A673 (cell line): ENCODE data around the gene KISS1. TPM values are rescaled to one million over a fixed set of nuclear protein-coding genes. Genes with fewer than 3 reads are reported as not detected.
A peak's percentile ranks its signal among the peaks of the same experiment; 100 is the strongest.

Experiments
- BruUV-seq: library from RNA; stranded (reverse); fragments of 400-500 nt; replicated peaks from 2 replicates; lab custom pipeline; 2021; lab: Mats Ljungman, UMichigan
- CTCF ChIA-PET: fragments of 300-600 bp; sonication (Branson Sonifier 250); formaldehyde crosslinking; loops from one replicate; lab custom pipeline; 2022; ENCODE audit warnings: antibody characterized with exemption; lab: Charles Lee
- POLR2A ChIA-PET: fragments of 300-600 bp; sonication (Branson Sonifier 250); formaldehyde crosslinking; loops from one replicate; lab custom pipeline; 2022; ENCODE audit warnings: antibody characterized with exemption; ENCODE audit not compliant: low non-redundant PET; lab: Charles Lee
- DNase-seq: peaks from one replicate; pipeline ENCODE4 v3.0.0-alpha.2; 2015; ENCODE audit warnings: low spot score
- H3K27ac ChIP-seq: fragments of 200-600 bp; sonication (generic); 2 replicates; pipeline ENCODE4 v1.5.1; 2016; ENCODE audit warnings: mixed run types, low read depth, mild to moderate bottlenecking, mixed read lengths, antibody characterized with exemption, low read length; ENCODE audit not compliant: poor library complexity, severe bottlenecking
- H3K27me3 ChIP-seq: fragments of 200-600 bp; sonication (generic); replicated peaks from 2 replicates; pipeline ENCODE4 v1.6.1; 2017; ENCODE audit warnings: mixed run types, low read depth, mild to moderate bottlenecking, mixed read lengths, antibody characterized with exemption, low read length; ENCODE audit not compliant: insufficient read depth, poor library complexity
- H3K36me3 ChIP-seq: fragments of 200-600 bp; sonication (generic); 2 replicates; pipeline ENCODE4 v1.6.1; 2016; ENCODE audit warnings: mixed run types, mild to moderate bottlenecking, mixed read lengths, antibody characterized with exemption, low read length; ENCODE audit not compliant: insufficient read depth, poor library complexity, severe bottlenecking
- H3K4me1 ChIP-seq: fragments of 200-600 bp; sonication (generic); 2 replicates; pipeline ENCODE4 v1.6.1; 2017; ENCODE audit warnings: mixed run types, mild to moderate bottlenecking, mixed read lengths, antibody characterized with exemption, low read length; ENCODE audit not compliant: insufficient read depth, poor library complexity, severe bottlenecking
- H3K4me3 ChIP-seq: fragments of 200-600 bp; sonication (generic); 2 replicates; pipeline ENCODE4 v1.5.1; 2016; ENCODE audit warnings: low read depth, mixed run types, mild to moderate bottlenecking, mixed read lengths, low read length; ENCODE audit not compliant: poor library complexity, severe bottlenecking
- H3K9me3 ChIP-seq: fragments of 200-600 bp; sonication (generic); 2 replicates; pipeline ENCODE4 v1.6.1; 2016; ENCODE audit warnings: mixed run types, low read depth, mild to moderate bottlenecking, mixed read lengths, antibody characterized with exemption, low read length; ENCODE audit not compliant: poor library complexity, severe bottlenecking
- EZH2 ChIP-seq: fragments of 200-600 bp; sonication (generic); IDR thresholded peaks from 2 replicates; pipeline ENCODE4 v1.6.1; 2017; ENCODE audit warnings: borderline replicate concordance, low read depth, mild to moderate bottlenecking, mixed read lengths, antibody characterized with exemption, low read length; ENCODE audit not compliant: poor library complexity, severe bottlenecking
- intact Hi-C: fragments of 100-400 bp; cut with micrococcal nuclease; formaldehyde crosslinking; loops from one replicate; pipeline ENCODE4 v1.10.0; 2022; ENCODE audit not compliant: unreplicated experiment
- total RNA-seq: library from RNA; stranded (reverse); gene quantifications from 2 replicates; pipeline ENCODE4 v1.2.3, GENCODE V29; 2021
- TF ChIP-seq, protein P1 (sequence below): fragments of 300-800, 200-600 bp; sonication (generic); conservative IDR thresholded peaks from 2 replicates; pipeline ENCODE4 v1.5.1; 2017; ENCODE audit warnings: low read depth, mild to moderate bottlenecking, antibody characterized with exemption, low read length, moderate library complexity, mixed read lengths

The KISS1 gene
- total RNA-seq, 1 experiment from 2014 or later = not detected

DNA sequence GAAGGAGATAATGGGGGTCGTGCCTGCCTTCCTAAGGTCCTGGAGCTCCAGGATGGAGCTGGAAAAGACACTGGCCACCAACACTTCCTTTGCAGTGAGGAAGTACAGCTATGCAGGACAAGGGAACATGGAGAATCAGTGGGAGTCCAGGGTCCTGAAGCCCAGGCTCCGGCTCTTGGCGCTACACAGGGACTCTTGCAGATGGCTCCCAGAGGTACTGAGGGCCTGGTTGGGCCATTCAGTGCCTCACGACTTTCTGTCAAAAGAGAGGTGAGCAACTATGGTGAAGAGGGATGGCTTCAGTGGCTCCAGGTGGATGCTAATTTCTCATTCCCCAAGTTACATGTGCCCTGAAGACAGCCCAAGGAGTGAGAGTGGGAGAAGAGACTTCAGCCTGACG is 42.6 kb downstream of the KISS1 start:
- CTCF ChIA-PET = no interaction called here
- Histone ChIP-seq H3K4me3 (no peak overlapping the region), H3K9me3 (no peaks in the 10 kb centered on the region), H3K36me3 (no peaks in the 10 kb centered on the region), H3K27me3 (no peaks in the 10 kb centered on the region), H3K27ac (no peak overlapping the region), H3K4me1 (peaks cover 6% of the 10 kb centered on the region)
- no peak for DNase-seq
- TF ChIP-seq, protein P1, sequence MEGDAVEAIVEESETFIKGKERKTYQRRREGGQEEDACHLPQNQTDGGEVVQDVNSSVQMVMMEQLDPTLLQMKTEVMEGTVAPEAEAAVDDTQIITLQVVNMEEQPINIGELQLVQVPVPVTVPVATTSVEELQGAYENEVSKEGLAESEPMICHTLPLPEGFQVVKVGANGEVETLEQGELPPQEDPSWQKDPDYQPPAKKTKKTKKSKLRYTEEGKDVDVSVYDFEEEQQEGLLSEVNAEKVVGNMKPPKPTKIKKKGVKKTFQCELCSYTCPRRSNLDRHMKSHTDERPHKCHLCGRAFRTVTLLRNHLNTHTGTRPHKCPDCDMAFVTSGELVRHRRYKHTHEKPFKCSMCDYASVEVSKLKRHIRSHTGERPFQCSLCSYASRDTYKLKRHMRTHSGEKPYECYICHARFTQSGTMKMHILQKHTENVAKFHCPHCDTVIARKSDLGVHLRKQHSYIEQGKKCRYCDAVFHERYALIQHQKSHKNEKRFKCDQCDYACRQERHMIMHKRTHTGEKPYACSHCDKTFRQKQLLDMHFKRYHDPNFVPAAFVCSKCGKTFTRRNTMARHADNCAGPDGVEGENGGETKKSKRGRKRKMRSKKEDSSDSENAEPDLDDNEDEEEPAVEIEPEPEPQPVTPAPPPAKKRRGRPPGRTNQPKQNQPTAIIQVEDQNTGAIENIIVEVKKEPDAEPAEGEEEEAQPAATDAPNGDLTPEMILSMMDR = no peak
- TF ChIP-seq EZH2 = no peak
- POLR2A ChIA-PET = no interaction called here
- BruUV-seq = no TSS peak
- intact Hi-C loops = no loop called here

DNA sequence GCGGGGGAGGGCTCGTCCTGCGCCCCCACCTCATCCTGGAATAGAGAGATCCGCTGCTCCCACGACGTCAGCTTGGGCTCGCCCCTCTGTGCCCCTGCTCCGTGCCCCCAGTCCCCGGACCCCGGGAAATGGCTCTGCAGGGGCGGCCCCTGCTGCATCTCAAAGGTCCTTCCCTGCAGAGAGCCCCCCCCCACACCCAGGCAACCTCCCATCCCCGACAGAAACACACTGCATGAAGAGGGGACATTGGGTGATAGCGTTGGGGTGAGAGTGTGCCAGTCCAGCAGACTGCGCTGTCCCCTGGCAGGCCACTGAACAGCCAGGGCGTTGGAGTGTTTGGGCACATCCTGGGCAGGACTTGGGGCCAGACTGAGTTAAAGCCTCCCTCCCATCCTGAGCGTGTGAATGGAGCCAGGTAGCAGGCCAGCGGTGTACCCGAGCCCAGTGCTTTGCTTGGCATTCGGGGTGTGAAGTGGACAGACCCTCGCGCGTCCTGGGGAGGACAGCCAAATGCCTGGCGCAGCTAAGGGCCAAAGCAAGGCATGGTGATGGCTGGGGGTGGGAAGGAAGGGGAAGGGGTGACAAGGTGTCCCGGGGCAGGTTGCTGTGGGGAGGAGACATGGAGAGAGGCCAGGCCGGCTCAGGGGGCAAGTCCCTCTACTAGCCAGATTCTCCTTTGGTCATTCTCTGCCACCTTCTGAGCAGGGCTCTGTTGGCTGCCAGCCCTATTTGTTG is 43.8 kb downstream of the KISS1 start:
- Histone ChIP-seq H3K4me3 (peak overlapping the region; percentile 65), H3K36me3 (no peaks in the 10 kb centered on the region), H3K4me1 (peaks cover 6% of the 10 kb centered on the region), H3K27me3 (no peaks in the 10 kb centered on the region), H3K9me3 (no peaks in the 10 kb centered on the region), H3K27ac (peak overlapping the region; percentile 70)
- POLR2A ChIA-PET = no interaction called here
- TF ChIP-seq, protein P1 = no peak
- no peak for TF ChIP-seq EZH2
- CTCF ChIA-PET = no interaction called here
- DNase-seq = no peak
- intact Hi-C loops = no loop called here
- BruUV-seq = no TSS peak

DNA sequence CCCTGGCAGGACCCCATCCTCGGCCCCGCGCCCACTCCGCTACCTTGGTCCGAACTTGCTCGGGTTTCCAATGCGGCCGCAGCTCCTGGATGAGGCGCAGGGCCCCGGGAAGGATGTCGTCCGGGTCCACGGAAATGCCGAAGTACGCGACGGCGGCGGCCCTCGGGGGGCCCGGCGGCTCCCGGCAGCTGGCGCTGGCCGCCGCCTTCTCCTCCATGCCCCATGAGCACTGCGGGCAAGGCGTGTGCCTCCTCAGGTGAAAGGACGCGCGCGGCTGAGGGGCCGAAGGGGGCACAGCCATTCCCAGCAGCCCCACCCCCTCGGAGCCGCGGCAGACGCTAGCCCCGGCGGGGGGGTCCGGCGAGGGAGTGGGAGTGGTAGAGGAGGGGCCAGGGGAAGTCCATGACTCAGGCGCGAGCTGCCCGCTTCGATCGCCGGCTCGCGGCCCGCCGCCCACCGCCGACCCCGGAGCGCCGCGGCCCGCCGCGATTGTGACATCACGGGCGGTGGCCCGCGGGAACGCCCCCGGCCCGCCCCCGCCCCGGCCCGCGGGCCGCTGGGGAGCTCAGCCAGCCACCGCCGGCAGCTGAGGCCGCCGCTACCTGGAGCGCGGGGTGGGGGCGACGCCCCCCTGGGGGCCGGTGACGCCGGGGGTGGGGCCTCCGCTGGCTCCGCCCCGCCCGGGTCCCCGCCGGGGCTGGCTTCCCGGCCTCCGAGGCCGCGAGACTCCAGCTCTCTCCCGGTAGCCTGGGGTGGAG is 44.6 kb downstream of the KISS1 start, which contains the start of gene ETNK2:
ETNK2 (minus strand) TSS at position 493 of the 758 bp plus-strand sequence; CDS start at position 301, 192 bp downstream.
- H3K27me3 ChIP-seq = no peaks in the 10 kb centered on the region
- H3K27ac ChIP-seq = peak within 1 kb of the TSS; percentile 70
- ChIA-PET CTCF (interaction anchor here (0.8 kb wide), 1 partner anchor 24 kb away, joined by 3 read pairs; no protein-coding TSS in a partner anchor), POLR2A (interaction anchor here (0.5 kb wide), 1 partner anchor 286 kb away, joined by 3 read pairs; no protein-coding TSS in a partner anchor)
- no TSS peak for BruUV-seq
- intact Hi-C loops = no loop called here
- H3K9me3 ChIP-seq = no peaks in the 10 kb centered on the region
- no peak for TF ChIP-seq EZH2
- TF ChIP-seq, protein P1 = no peak
- H3K4me1 ChIP-seq = peaks cover 6% of the 10 kb centered on the region
- no peaks in the 10 kb centered on the region for H3K36me3 ChIP-seq
- peak within 1 kb of the TSS; percentile 65 for H3K4me3 ChIP-seq
- DNase-seq = peak; percentile 50
